ENCODE results near the gene TBK1.

The TBK1 gene

GRCh38 chr12:64549108-64549507, 97.2 kb downstream of the TBK1 start:
- DNase-seq = no peak

GRCh38 chr12:64550755-64551154, 98.8 kb downstream of the TBK1 start:
- DNase-seq = no peak

GRCh38 chr12:64551676-64552075, 99.8 kb downstream of the TBK1 start:
- no peak for DNase-seq

All from CD4-positive, alpha-beta T cell treated with Interleukin-12 subunit alpha and Interleukin-12 subunit beta, for 1 hour (primary cell).